Activated T-cell treated with anti-CD3 and anti-CD28 coated beads, Interleukin-2, amount 50 U/mL, for 4 hours (primary cell): ENCODE data around the gene ERBB4. TPM values are rescaled to one million over a fixed set of nuclear protein-coding genes. Genes with fewer than 3 reads are reported as not detected.

Experiments
- ATAC-seq, 2 donors: fragments of 200-7000 bp; cut with Tn5 transposase; one replicate each; pipeline ENCODE4 v1.10.0; 2021
- DNase-seq: peaks from one replicate; pipeline ENCODE4 v3.0.0-alpha.2; 2020
- H3K27me3 Mint-ChIP-seq: one replicate; pipeline ENCODE4 v1.8.0; 2021; ENCODE audit warnings: low read depth, mixed read lengths
- H3K36me3 Mint-ChIP-seq: one replicate; pipeline ENCODE4 v1.8.0; 2022; ENCODE audit warnings: mixed read lengths; ENCODE audit not compliant: insufficient read depth
- H3K4me1 Mint-ChIP-seq: one replicate; pipeline ENCODE4 v1.8.0; 2021; ENCODE audit warnings: low read depth, mixed read lengths
- H3K4me3 Mint-ChIP-seq: one replicate; pipeline ENCODE4 v1.8.0; 2021; ENCODE audit warnings: mild to moderate bottlenecking, moderate library complexity, mixed read lengths
- H3K9me3 Mint-ChIP-seq: one replicate; pipeline ENCODE4 v1.8.0; 2021; ENCODE audit warnings: mixed read lengths
- total RNA-seq, 3 donors: library from RNA; stranded (reverse); gene quantifications; one replicate each; pipeline ENCODE4 v1.2.1, GENCODE V29; 2021

ERBB4 gene
- total RNA-seq, 3 donors from 2014 or later: not detected

GRCh38 chr2:211329882-211330281 is 1208.7 kb downstream of the ERBB4 start:
- Mint-ChIP-seq H3K4me1 (no peaks in the 10 kb centered on the region), H3K4me3 (no peak overlapping the region), H3K27me3 (no peaks in the 10 kb centered on the region), H3K36me3 (no peaks in the 10 kb centered on the region), H3K9me3 (peaks cover 5% of the 10 kb centered on the region)
- no peak for DNase-seq
- no peak for ATAC-seq

- no peaks in the 10 kb centered on the region for H3K27me3 Mint-ChIP-seq
- no peak for ATAC-seq
These were observed 1209.2 kb downstream of the ERBB4 start for GRCh38 chr2:211329421-211329820.

GRCh38 chr2:211328126-211328525 is 1210.5 kb downstream of the ERBB4 start:
- Mint-ChIP-seq H3K36me3 (no peaks in the 10 kb centered on the region), H3K4me3 (no peak overlapping the region), H3K9me3 (peaks cover 7% of the 10 kb centered on the region), H3K4me1 (no peaks in the 10 kb centered on the region), H3K27me3 (no peaks in the 10 kb centered on the region)
- DNase-seq (no peak), ATAC-seq (no peak)

More at GRCh38 chr2:211329421-211329820, 1209.2 kb downstream of the ERBB4 start:
- DNase-seq: no peak
- no peak overlapping the region for H3K4me3 Mint-ChIP-seq
- peaks cover 7% of the 10 kb centered on the region for H3K9me3 Mint-ChIP-seq
- H3K4me1 Mint-ChIP-seq: no peaks in the 10 kb centered on the region
- H3K36me3 Mint-ChIP-seq: no peaks in the 10 kb centered on the region
